HG03469 (cell line): Measurements from ENCODE around the gene SMIM44.
"Not testable (repeated sequence)": the region's sequence is repeated elsewhere in the genome, so short reads cannot be mapped to it uniquely, and the experiment has no call there.

ENCODE experiments used
- ATAC-seq: cut with Tn5 transposase; IDR thresholded peaks from one replicate; pipeline ENCODE4 v1.9.1; 2021; ENCODE audit warnings: mild to moderate bottlenecking, moderate library complexity, moderate number of reproducible peaks; ENCODE audit not compliant: unreplicated experiment

The SMIM44 gene

GRCh38 chr19:3459089-3459881, 24.0 kb downstream of the SMIM44 start:
- no peak for ATAC-seq

DNA sequence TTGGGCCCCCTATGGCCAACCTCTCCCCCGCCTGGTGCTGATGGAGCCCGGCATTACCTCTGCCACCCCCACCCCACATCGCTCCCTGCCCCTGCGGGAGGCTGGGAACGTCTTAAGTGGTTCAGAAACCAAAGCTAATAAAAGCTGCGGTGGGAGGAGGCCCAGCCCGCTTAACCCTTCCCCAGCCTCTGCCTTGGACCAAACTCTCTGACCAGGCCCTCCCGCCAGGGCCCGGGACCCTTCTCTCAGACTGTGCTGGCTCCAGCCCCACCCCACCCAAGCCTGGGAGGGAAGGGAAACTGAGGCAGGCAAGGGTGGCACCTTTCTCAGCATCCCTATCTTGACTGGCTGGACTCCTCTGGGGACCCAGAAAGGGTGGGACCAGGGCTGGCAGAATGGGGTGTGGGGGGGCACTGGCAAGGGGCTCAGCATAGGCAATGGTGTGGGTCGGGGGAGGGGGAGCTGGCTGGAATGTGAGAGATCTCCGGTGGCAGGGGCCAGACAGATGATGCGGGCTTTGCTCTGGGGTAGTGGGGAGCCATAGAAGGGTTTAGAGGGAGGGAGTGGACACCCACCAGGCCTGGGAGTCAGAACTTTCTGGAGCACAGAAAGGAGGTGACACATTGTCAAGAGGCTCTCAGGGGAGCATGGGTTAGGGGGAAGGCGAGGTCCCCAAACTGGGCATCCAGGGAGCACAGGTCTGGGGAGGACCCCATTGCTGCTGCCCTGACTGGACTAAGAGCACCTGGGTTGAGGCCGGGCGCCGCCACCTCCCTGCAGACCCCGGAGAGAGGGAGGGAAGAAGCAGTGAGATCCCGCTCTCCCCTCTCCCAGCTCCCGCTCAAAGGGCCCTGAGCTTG, 24.8 kb downstream of the SMIM44 start:
- ATAC-seq = no peak

- ATAC-seq = no peak
These were observed 25.6 kb downstream of the SMIM44 start for GRCh38 chr19:3457528-3458228.

DNA sequence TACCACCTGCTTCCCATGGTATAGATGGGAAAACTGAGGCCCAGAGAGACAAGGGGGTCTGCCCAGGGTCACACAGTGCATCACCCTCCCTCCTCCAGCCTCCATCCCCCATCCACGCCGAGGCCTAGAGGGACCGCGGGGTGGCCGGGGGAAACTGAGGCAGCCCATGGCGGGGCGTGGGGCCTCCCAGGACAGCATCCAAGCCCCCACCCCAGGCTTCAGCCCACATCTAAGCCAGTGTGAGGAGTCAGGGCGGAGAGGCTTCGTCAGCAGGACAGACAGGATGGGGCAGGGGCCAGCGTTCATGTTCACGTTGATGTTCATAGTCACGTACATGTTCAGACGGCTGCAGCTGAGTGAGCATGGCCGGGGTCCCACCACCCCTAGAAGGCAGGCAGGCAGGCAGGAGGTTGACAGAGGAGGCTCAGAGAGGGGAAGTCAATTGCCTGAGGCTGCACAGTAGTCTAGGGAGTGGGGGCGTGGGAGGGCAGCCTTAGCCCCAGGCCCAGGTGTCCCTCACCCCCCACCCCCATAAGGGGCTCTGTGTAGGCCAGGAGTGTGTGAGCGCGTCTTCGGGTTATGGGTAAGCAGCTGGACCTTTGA, 26.2 kb downstream of the SMIM44 start:
- ATAC-seq = no peak

DNA sequence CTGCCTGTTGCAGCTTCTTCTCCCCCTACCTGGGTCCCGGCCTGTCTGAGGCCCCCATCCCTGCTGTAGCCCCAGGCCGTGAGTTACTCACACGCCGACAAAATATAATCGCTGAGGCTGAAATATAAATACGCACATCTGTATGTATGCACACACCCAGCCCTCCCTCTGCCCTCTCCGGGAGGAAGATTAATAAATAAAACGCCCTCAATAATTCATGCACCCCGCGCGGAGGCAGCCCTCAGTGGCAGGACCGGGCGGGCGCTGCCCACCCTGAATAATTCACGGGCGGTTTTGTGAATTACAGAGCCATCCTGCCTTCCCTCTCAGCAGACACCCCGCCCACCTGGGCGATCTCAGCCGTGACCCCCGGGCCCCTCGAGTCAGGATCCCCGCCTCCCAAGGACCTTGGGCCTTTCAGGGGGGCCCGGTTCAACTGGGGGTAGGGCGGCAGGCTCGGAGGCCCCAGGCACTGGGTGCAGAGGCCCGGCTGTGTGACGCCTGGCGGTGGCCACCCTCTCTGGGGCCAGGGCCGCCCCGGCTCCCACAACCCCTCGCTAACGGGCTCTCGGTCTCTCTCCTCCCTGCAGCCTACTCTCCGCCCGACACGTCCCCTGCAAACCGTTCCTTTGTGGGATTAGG, 27.2 kb downstream of the SMIM44 start:
- ATAC-seq = no peak

DNA sequence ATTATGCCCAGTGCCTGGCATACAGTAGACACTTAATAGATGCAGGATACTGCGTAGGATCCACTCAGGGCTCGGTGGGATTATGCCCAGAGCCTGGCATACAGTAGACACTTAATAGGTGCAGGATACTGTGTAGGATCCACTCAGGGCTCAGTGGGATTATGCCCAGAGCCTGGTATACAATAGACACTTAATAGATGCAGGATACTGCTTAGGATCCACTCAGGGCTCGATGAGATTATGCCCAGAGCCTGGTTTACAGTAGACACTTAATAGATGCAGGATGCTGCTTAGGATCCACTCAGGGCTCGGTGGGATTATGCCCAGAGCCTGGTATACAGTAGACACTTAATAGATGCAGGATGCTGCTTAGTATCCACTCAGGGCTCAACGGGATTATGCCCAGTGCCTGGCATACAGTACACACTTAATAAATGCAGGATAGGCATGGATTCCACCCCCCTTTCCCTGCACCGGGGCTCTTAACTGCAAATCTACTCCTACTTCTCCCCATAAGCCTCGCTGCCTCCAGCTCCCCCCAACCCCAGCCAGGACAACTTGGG, 27.8 kb downstream of the SMIM44 start:
- ATAC-seq = no peak

DNA sequence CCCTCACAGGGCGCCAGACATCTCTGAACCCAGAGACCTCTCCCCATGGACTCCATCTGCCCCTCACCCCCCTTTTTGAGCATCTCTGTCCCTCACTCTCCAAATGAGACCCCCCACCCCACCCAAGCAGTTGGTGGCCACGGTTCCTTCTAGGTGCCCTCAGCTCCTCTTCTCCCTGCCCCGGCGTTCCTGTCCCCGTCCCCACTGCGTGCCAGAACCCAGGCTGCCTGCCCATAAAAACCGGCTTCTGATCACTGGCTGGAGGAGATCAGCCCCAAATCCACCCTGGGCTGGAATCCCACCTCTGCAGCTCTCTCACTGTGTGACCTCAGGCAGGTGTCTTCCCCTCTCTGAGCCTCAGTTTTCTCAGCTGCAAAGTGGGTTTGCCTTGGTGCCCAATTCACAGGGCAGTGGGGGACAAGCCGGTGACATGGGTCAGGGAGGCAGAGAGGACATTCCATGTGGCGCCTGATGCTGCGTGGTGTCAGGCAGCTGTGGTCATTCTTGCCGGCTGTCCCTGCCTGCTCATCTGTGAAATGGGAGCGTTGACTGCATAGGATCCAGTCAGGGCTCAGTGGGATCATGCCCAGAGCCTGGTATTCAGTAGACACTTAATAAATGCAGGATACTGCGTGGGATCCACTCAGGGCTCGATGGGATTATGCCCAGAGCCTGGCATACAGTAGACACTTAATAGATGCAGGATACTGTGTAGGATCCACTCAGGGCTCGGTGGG, 28.4 kb downstream of the SMIM44 start:
- ATAC-seq = no peak

DNA sequence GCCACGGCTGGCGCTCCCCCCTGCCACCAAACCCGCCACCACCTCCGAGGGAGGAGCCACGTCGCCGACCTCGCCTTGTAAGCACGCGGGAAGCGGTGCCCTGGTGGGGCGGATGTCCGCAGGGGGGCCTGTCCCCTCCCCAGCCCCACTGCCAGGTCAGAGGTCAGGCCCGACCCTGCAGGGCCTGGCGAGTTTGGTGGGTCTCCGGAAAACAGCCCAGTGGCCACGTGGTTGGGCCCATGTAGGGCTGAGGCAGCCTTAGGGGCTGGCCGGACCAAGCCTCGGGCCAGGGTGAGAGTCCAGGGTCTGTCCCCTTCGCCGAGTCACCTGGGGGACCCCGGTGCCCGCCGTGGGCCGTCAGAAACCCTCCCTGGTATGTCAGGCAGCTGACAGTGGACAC, 29.4 kb downstream of the SMIM44 start:
- no peak for ATAC-seq

GRCh38 chr19:3452942-3453214, 30.4 kb downstream of the SMIM44 start:
- not testable (repeated sequence) for ATAC-seq

GRCh38 chr19:3452171-3452941, 30.9 kb downstream of the SMIM44 start:
- ATAC-seq = no peak

DNA sequence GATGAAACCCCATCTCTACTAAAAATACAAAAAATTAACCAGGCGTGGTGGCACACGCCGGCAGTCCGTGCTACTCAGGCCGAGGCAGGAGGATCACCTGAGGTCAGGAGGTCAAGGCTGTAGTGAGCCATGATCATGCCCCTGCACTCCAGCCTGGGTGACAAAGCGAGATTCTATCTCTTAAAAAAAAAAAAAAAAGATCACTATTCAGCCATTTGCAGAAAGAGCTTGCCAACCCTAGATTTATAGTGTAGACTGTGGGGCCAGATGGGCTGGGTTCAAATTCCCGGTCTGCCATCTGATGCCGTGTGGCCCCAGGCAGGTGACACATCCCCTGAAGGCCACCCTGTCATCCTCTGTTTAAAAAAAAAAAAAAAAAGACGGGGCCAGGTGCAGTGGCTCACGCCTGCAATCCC, 31.8 kb downstream of the SMIM44 start:
- no peak for ATAC-seq

DNA sequence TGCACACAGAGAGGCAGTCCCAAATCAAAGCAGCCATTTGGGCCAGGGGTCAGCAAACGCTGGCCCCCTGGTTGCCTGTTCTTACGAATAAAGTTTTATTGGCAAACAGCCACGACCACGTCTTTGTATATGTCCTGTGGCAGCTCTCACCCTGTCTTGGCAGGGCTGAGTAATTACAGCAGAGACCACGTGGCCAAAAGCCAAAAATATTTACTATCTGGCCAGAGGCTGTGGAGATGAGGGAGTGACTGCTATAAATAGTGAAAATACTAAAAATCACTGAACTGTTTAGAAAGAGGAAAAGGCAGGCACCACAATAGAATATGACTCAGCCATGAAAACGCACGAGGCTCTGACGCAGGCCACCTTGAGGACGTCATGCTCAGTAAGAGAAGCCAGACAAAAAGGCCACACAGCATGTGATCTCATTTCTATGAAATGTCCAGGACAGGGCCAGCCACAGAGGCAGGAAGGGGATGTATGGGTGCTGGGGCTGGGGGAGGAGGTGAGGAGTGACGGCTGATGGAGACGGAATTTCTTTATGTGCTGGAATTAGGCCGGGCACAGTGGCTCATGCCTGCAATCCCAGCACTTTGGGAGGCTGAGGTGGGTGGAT, 32.3 kb downstream of the SMIM44 start:
- ATAC-seq = no peak

- ATAC-seq = no peak
These were observed 34.5 kb downstream of the SMIM44 start for GRCh38 chr19:3448616-3449334.

GRCh38 chr19:3446657-3447056, 36.6 kb downstream of the SMIM44 start:
- ATAC-seq = not testable (repeated sequence)

DNA sequence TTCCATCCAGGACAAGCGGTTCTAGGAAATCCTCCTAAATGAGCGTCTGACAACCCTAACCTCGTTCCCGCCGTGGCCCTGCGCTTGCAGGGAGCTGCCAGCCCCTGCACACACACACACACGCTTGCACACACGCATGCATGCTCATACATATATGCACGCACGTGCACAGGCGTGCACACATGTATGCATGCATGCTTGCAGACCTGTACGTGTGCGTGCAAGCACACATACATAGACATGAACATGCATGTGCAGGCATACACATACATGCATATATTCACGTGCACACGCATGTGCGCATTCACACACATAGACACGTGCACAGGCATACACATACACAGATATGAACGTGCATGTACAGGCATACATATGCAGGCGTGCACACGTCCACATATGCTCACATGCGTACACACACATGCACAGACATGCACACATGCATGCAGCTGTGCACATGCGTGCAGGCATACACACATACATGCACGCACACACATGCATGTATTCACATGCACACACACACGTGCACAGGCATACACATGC, 38.5 kb downstream of the SMIM44 start:
- no peak for ATAC-seq

DNA sequence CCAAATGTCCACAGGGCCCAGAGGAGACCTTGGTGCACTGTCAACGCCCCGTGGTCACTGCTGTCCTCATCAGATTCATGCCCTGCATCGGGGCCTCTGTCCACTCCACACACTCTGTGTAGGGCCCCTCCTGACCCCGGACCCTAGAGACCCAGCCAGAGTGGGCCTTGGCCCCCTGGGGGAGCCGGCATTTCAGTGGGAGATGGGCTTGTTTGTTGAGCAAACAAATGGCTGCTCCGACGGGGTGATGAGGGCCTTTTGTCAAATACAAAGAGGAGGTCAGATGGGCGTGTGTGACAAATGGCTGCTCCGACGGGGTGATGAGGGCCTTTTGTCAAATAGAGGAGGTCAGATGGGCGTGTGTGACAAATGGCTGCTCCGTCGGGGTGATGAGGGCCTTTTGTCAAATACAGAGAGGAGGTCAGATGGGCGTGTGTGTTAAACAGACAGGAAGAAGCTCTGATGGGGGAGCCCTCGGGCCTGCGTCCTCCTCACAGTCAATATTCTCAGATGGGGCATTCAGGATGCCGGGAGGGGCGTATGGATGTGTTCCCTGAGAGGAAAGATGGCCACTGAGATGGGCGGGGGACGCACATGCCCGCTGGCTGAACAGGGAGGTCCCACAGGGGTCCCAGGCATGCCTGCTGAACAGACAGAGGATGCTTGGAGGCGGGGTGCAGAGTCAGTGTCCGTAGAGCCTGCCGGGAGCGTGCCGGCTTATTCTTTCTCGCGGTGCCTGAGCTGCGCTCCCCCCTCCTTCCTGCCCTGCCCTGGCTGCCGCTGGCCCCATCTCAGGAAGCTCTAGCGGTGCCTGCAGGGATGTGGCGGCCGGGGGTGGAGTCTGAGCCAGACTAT, 39.2 kb downstream of the SMIM44 start:
- ATAC-seq = no peak
